Hepatocyte (in vitro differentiated cells): ENCODE data around the gene SERBP1.

ENCODE experiments used
- CTCF ChIP-seq: fragments of 200-600 bp; sonication (generic); IDR thresholded peaks from 2 replicates; pipeline ENCODE4 v1.5.1; 2016; ENCODE audit warnings: antibody characterized with exemption, mild to moderate bottlenecking; ENCODE audit not compliant: poor library complexity
- EZH2 ChIP-seq: fragments of 200-600 bp; sonication (generic); IDR thresholded peaks from 2 replicates; pipeline ENCODE4 v1.6.1; 2016; ENCODE audit warnings: antibody characterized with exemption, mild to moderate bottlenecking, borderline replicate concordance
- EZH2phosphoT487 ChIP-seq: fragments of 200-600 bp; sonication (generic); IDR thresholded peaks from one replicate; pipeline ENCODE4 v1.6.1; 2018; ENCODE audit warnings: antibody characterized with exemption, mild to moderate bottlenecking, low read depth, moderate library complexity; ENCODE audit not compliant: unreplicated experiment, severe bottlenecking

GRCh38 chr1:67431156-67431765 lies 1.1 kb upstream of the SERBP1 start:
- TF ChIP-seq CTCF (no peak), EZH2 (no peak), EZH2phosphoT487 (no peak)
